Body of pancreas (tissue), 4 donors: ENCODE results near the gene CCDC127. TPM values are rescaled to one million over a fixed set of nuclear protein-coding genes. Genes with fewer than 3 reads are reported as not detected.

Source experiments
- ATAC-seq: fragments of 150-250 bp; one replicate; pipeline ENCODE4 v1.9.1; 2016
- DNase-seq, 4 donors: peaks; one replicate each; pipeline ENCODE4 v3.0.0-alpha.2; 2019
- H3K27ac ChIP-seq, 4 donors: fragments of 200-600 bp; sonication (generic); 1 replicate in 3 of 4; 2 replicates in 1 of 4; pipeline versions ENCODE4 v1.5.1 to v1.6.1; 2016 to 2019; ENCODE audit warnings: mild to moderate bottlenecking in 1 of 4, mixed read lengths in 1 of 4, moderate library complexity in 1 of 4
- H3K27me3 ChIP-seq, 2 donors: fragments of 200-600 bp; sonication (generic); one replicate each; pipeline ENCODE4 v1.6.0; 2016; ENCODE audit warnings: mild to moderate bottlenecking in 1 of 2
- H3K36me3 ChIP-seq, 2 donors: fragments of 200-600 bp; sonication (generic); replicated peaks in 1 of 2; 2 replicates each; pipeline ENCODE4 v1.5.1; 2016; ENCODE audit warnings: low read depth in 2 of 2; ENCODE audit not compliant: insufficient read depth in 1 of 2
- H3K4me1 ChIP-seq: fragments of 200-600 bp; sonication (generic); one replicate; pipeline ENCODE4 v1.6.0; 2016
- H3K4me3 ChIP-seq, 2 donors: fragments of 200-600 bp; sonication (generic); 1 replicate in 1 of 2; 2 replicates in 1 of 2; pipeline ENCODE4 v1.5.1; 2016 to 2019
- H3K9me3 ChIP-seq, 3 donors: fragments of 200-600 bp; sonication (generic); 1 replicate in 2 of 3; 2 replicates in 1 of 3; pipeline ENCODE4 v1.5.1; 2016
- POLR2A ChIP-seq, 3 donors: fragments of 450-650 bp; IDR thresholded peaks; one replicate each; pipeline ENCODE4 v1.6.1; 2016; ENCODE audit warnings: antibody characterized with exemption in 3 of 3, mild to moderate bottlenecking in 2 of 3
- WGBS, 2 donors: methylation state at CpG; one replicate each; pipeline ENCODE4 v1.1.5; 2017; 5-methylcytosine and 5-hydroxymethylcytosine counted together
- intact Hi-C: fragments of 100-400 bp; cut with DNase I; formaldehyde crosslinking; loops from one replicate; pipeline ENCODE4 v1.15.1; 2023
- total RNA-seq, 2 donors: library from RNA; depleted of rRNA; stranded (reverse); fragments of >200 nt; gene quantifications; one replicate each; pipeline ENCODE4 v1.1.0, GENCODE V29; 2016
- TF ChIP-seq, protein P1 (sequence below), 7 experiments: fragments of 450-650 bp in 4 of 7; fragments of 200-600 bp in 3 of 7; sonication (generic) in 3 of 7; IDR thresholded peaks; one replicate each; pipeline ENCODE4 v1.5.1; 2016 to 2019; ENCODE audit warnings: antibody characterized with exemption in 7 of 7

CCDC127 gene
- total RNA-seq, 2 donors from 2014 or later = 3.9 to 4.0 TPM

DNA sequence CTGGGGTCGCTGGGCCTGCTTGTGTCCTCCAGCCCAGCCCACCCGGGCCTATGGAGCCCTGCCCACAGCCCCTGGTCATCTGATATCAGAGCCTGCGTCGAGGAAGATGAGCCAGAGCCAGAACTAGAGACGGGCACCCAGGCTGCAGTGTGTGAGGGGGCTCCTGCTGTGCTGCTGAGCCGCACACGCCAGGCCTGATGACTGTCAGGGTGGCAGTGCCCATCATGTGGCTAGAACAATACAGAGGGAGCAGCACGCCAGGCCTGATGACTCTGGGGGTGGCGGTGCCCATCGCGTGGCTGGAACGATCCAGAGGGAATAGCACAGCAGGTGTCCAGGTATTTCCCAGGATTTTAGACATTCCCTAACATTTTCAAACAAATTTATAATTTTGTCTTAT, 35.8 kb downstream of the CCDC127 start:
- H3K4me1 ChIP-seq = no peaks in the 10 kb centered on the region
- DNase-seq (no peak), ATAC-seq (no peak)
- 86 to 89% methylated on average over 12 of the region's 12 CpGs for whole genome bisulfite sequencing, 2 donors
- H3K27me3 ChIP-seq = no peaks in the 10 kb centered on the region
- intact Hi-C loops = no loop called here
- H3K36me3 ChIP-seq = no peaks in the 10 kb centered on the region
- no peak overlapping the region for H3K27ac ChIP-seq
- no peak overlapping the region for H3K4me3 ChIP-seq
- H3K9me3 ChIP-seq = no peaks in the 10 kb centered on the region
- TF ChIP-seq, protein P1, sequence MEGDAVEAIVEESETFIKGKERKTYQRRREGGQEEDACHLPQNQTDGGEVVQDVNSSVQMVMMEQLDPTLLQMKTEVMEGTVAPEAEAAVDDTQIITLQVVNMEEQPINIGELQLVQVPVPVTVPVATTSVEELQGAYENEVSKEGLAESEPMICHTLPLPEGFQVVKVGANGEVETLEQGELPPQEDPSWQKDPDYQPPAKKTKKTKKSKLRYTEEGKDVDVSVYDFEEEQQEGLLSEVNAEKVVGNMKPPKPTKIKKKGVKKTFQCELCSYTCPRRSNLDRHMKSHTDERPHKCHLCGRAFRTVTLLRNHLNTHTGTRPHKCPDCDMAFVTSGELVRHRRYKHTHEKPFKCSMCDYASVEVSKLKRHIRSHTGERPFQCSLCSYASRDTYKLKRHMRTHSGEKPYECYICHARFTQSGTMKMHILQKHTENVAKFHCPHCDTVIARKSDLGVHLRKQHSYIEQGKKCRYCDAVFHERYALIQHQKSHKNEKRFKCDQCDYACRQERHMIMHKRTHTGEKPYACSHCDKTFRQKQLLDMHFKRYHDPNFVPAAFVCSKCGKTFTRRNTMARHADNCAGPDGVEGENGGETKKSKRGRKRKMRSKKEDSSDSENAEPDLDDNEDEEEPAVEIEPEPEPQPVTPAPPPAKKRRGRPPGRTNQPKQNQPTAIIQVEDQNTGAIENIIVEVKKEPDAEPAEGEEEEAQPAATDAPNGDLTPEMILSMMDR (IDR thresholded peaks at IDR 0.05) = no peak
- TF ChIP-seq POLR2A (IDR thresholded peaks at IDR 0.05) = no peak

DNA sequence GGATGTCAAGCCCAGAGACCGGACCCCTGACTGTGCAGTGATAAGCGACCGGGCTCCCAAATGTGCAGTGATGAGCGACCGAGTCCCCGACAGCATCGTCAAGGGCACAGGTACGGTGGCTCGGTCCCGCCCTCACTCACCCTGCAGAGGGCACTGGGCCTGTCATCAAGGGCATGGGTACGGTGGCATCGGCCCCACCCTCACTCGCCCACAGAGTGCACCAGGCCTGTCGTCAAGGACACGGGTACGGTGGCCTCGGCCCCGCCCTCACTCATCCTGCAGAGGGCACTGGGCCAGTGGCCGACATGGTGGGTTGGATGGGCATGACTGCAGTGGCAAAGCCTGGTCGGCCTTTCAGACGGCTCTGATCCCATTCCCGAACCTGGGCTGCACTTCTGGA, 36.4 kb downstream of the CCDC127 start:
- H3K27me3 ChIP-seq = no peaks in the 10 kb centered on the region
- DNase-seq = no peak
- no peak overlapping the region for H3K4me3 ChIP-seq
- H3K9me3 ChIP-seq = no peaks in the 10 kb centered on the region
- no peaks in the 10 kb centered on the region for H3K4me1 ChIP-seq
- 85 to 86% methylated on average over 18 to 22 of the region's 22 CpGs for WGBS, 2 donors
- H3K36me3 ChIP-seq = no peaks in the 10 kb centered on the region
- intact Hi-C loops = no loop called here
- TF ChIP-seq, protein P1 (IDR thresholded peaks at IDR 0.05) = no peak
- TF ChIP-seq POLR2A (IDR thresholded peaks at IDR 0.05) = no peak
- no peak for ATAC-seq
- no peak overlapping the region for H3K27ac ChIP-seq

DNA sequence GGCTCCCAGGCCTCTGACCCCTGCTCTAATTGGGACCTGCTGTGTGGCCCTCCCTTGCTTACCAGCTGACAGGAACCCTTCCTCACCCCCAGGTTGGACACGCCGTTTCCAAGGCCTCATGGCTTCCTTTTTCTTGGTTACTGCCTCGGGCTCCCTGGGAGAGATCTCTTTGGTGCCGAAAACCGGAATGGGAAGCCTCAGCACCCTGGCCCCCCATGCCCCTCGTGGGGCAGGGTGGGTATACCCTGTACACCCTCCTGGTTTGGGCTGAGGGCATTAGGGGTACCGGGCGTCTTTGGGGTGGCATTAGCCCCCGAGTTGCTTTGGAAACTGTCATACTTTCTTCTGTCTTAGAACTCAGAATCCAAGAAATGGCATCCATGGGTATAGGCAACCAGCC, 36.8 kb downstream of the CCDC127 start:
- Histone ChIP-seq H3K9me3 (no peaks in the 10 kb centered on the region), H3K4me1 (no peaks in the 10 kb centered on the region), H3K36me3 (no peaks in the 10 kb centered on the region), H3K27ac (no peak overlapping the region), H3K4me3 (no peak overlapping the region), H3K27me3 (no peaks in the 10 kb centered on the region)
- TF ChIP-seq POLR2A (IDR thresholded peaks at IDR 0.05) = no peak
- TF ChIP-seq, protein P1 (IDR thresholded peaks at IDR 0.05) = no peak
- intact Hi-C loops = no loop called here
- no peak for ATAC-seq
- no peak for DNase-seq
- 81 to 82% methylated on average over 9 of the region's 9 CpGs for WGBS, 2 donors

DNA sequence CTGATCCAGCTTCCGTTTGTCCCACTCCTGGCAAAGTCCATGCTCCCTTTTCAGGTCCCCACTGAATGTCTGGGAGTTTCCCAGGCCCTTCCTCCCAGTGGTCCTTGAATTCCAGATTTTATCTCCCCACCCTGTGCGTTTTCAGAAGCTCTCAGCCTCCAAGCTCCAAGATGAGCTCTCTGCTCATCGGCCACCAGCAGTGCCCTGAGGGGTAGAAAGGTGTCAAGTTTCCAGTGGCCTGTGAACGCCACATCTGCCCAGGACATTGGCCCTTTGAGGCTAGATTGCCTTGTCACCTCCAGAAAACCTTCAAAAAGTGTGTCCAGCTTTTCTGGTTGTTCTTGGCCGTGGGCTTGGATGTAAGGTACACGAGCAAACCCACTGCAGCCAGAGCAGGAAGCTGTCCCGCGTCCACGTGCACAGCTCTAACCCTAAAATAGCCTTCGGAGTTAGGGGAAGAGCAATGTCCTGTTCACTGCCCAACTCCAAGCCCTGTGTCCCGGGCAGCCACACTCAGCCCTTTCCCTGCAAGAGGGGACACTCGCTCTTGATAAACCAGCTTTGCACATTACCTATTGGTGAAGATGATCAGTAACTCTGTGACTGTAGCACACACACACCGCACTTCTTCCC, 37.6 kb downstream of the CCDC127 start:
- intact Hi-C loops = no loop called here
- 65 to 66% methylated on average over 13 of the region's 13 CpGs for WGBS, 2 donors
- Histone ChIP-seq H3K4me1 (no peaks in the 10 kb centered on the region), H3K9me3 (no peaks in the 10 kb centered on the region), H3K27me3 (no peaks in the 10 kb centered on the region), H3K36me3 (no peaks in the 10 kb centered on the region), H3K27ac (no peak overlapping the region), H3K4me3 (no peak overlapping the region)
- no peak for TF ChIP-seq POLR2A (IDR thresholded peaks at IDR 0.05)
- TF ChIP-seq, protein P1 (IDR thresholded peaks at IDR 0.05) = no peak
- ATAC-seq (no peak), DNase-seq (no peak)

DNA sequence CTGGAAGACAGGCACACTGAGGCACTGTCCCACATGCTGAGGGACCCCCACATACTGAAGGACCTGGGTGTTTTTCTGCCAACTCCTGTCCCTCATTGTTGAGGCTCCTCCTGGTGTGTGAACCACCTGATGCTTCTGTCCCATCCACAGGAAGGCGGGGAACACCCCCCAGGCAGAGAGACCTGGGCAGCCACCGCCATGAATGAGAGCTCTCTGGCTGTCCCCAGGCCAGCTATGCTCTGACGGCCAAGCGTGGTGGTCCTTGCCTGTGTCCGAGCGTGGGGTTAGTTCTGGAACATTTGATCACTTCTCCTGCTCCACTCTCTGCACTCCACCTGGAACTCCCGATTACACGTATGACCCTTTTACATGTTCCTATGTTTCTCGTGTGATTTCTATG, 38.6 kb downstream of the CCDC127 start:
- Histone ChIP-seq H3K4me1 (no peaks in the 10 kb centered on the region), H3K27ac (no peak overlapping the region), H3K9me3 (no peaks in the 10 kb centered on the region), H3K36me3 (no peaks in the 10 kb centered on the region), H3K4me3 (no peak overlapping the region), H3K27me3 (no peaks in the 10 kb centered on the region)
- intact Hi-C loops = no loop called here
- ATAC-seq (no peak), DNase-seq (no peak)
- 78% methylated on average over 9 of the region's 9 CpGs for WGBS, 2 donors
- TF ChIP-seq, protein P1 (IDR thresholded peaks at IDR 0.05) = no peak
- no peak for TF ChIP-seq POLR2A (IDR thresholded peaks at IDR 0.05)
